GM15510 (cell line): ENCODE measurements around the gene AGAP1.

ENCODE experiments used
- POLR2A ChIP-seq: IDR thresholded peaks from 3 replicates; pipeline ENCODE4 v1.6.1; 2011; ENCODE audit warnings: borderline replicate concordance; ENCODE audit not compliant: insufficient read length; ENCODE audit errors: extremely low read depth

Gene AGAP1

GRCh38 chr2:236171181-236171679 lies 677.4 kb downstream of the AGAP1 start:
- TF ChIP-seq POLR2A = no peak

DNA sequence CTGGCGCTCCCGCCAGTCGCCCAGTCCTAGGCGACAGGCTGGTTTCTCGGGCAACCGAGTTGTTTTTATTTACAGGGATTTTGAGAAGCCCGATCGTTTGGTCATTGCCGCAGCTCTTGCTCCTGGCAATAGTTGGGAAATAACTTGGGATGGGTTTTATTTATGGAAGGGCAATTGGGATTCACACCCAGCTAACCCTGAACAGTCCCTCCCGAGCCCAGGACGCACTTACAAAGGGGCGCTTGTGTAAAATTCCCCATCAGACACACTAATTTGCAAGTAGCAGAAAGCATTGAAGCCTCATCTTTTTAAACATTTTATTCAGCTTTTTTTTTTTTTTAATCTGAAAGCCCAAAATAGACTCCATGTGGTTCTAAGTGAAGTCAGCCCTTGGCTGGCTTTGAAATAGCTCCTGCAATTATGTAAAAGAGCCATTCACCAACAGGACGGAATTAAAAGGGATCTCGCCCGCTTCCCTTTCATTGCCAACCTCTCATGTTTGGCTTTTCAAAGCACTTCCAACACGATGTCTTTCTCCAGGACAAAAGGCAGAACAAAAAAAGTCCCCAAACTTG lies 677.9 kb downstream of the AGAP1 start:
- no peak for TF ChIP-seq POLR2A

DNA sequence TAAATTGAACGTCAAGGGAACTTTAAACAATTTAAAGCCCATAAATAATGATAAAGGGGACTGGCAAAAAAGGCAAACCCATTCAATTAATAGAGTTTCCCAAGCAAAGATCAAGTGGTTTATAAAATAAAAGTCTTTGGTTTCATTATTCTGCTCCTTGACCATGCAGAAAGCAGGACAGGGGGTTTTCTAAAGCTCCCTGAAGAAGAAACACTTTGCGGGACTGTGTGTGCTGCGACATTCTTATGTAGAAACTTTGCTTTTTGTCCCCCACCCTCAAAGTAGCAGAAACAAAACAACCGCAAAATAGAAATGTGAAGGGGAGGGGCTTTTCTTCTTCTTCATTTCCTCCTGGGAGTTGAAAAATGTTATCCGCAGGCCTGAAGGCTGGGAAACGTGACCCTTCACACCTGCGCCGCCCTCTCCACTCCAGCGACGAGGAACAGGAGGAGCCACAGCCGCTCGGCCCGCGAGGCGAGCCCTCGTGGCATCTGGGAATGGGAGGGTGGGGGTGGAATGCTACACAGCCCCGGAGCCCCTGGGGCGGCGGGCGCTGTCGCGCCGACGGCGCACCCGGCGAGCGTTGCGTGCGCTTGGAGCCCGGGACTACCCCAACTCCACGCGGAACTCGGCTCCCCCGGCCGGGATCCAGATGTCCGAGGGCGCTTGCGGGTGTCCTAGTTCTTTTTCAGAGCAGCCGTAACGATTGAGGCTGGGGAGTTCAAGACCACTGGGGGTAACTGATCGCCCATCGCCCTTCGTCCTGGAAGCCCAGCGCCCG lies 678.6 kb downstream of the AGAP1 start:
- no peak for TF ChIP-seq POLR2A

DNA sequence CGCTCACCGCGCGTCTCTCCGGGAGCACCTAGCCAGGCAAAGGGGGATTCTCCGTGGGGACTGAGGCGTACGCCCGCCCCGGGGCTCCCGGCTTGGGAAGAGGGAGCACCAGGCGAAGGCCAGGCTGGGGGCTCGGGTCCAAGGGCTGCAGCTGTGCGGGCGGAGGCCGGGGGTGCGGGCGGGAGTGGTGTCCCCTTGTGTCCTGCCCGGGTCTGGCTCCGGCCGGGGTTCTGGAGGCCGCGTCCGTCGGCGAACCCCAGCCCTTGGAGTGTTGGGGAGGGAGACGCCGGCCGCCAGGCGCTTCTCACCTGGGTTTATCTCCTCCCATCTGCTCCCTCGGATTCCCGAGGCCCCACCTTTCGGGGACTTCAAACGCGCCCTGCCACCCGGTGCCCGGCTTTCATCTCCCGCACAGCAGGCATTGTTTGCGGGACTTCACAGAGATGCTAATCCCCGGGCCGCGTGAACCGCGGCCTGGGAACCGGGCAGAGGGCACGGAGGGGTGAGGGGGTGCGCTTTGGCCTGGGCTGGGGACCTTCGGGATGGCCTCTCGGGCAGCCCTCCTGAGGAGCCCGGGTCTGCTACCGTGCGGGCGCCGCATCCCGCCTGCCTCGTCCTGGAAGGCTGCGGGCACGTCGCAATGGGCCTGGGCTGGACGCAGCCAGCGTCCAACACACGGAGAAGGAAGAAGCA lies 679.3 kb downstream of the AGAP1 start:
- no peak for TF ChIP-seq POLR2A

DNA sequence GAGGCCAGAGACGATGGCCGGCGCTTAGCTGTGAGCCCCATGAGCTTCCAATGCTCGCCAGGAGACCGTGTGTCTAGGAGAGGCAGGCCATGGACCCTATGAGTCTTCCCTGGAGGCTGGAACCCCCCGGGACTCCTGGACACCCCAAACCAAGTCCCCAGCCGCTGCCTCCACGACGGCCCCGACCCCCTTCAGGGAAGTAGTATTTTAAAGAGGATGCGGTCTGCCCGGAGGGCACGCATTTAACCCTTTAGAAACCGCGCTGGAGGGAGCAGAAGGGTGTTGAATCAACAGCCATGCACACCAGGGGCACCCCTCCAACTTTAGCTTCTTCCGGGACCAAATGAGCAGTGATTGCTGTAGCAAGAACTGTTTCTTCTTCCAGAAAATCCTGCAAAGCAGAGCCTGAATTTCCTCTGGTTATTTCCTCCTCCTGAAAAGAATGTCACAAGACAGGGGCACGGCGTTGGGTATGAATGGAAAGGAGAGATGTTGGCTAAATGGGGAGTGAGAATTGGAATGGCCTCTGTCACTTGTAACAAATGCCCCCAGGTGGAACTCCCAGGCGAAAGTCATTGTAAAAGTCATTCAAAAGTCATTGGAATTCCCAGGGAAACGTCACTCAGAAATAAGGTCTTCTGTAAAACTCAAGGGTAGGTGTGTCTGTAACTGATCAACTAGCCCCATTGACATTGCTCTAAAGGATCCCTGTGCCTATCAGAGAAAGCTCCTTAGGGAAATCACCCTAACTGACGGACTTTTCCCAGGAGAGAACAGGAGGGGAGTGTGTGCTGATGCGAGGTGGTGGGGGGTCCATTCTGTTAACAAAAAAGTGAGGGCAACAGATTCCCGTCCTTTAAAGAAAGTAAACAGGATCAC lies 680.1 kb downstream of the AGAP1 start:
- TF ChIP-seq POLR2A = no peak

DNA sequence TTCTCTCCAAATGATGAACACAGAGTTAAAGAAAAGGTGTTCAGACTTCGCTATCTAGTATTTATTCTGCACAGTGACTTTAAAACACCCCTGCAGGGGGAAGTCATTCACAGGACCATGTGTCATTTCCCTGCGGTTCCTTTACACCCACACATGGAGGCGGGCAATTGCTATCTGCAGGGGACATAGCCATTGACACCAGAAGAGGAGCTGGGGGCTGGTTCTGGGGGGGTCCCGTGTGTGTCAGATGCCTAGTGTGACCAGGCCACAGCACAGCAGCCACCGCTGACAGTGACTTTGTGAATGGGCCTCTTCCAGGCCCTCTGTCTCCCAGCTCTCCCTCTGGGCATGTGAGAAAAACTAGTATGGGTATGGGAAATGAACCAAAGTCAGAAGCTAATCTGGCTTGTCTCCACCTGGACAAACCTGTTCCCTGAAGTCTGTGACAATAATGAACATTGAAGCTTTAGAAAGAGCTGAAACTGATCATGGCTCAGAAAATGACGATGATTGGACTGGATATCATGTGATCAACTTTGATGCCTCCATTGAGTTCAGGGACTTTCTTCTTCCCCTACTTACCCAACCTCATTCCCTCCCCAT lies 681.8 kb downstream of the AGAP1 start:
- no peak for TF ChIP-seq POLR2A

DNA sequence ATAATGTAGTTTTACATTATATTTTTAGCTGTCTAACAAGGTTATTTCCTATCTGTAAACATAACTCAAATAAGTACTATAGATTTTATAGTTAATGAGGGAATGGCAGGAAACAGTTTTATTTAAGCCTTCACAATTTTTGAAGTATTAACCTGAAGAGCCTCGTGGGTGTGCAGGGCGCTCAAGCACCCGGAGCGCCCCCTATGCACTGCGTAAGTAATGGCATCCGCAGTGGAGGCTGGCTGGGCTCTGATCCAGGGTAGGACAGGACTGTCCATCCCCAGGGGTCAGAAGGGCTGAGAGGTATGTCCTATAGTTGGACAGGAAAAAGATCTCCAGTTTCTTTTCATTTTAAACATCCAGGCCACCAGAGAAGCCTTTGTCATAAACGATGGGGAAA lies 682.6 kb downstream of the AGAP1 start:
- no peak for TF ChIP-seq POLR2A

DNA sequence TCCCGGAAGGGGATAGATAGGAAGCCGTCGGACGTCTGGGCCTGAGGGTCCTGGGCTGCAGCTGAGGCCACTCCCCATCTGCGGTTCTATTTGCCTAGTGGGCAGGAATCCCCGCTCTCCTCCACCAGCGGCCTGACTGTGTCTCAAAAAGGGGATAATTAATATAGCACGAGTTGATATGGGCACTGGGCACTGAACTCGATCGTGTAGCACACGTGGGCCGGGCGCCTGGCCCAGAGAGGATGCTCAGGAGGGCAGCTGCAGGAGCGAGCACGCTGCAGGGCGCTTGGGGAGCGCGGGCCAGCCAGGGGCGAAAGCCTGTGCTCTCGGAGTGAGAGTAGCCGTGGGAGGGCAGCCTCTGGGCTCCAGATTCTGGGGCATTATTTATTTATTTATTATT lies 683.1 kb downstream of the AGAP1 start:
- TF ChIP-seq POLR2A = no peak

- no peak for TF ChIP-seq POLR2A
These were observed 683.7 kb downstream of the AGAP1 start for GRCh38 chr2:236177604-236177966.

GRCh38 chr2:236177967-236178889 lies 684.4 kb downstream of the AGAP1 start:
- TF ChIP-seq POLR2A = no peak

DNA sequence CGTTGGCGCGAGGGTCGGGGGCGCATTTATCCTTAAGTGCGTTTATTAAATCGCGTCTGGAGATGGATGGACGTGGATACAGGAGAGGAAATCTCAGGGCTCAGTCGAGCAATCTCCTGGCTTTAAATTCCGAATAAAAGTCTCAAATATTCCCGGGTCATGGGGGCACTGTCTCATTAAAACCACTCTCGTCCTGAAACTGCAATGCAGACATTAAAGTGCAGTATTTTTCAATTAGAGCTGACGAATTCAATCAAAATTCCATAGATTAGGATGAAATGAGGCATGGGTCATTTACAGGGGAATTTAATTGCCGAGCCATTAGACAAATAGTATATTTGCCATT lies 685.0 kb downstream of the AGAP1 start:
- no peak for TF ChIP-seq POLR2A

DNA sequence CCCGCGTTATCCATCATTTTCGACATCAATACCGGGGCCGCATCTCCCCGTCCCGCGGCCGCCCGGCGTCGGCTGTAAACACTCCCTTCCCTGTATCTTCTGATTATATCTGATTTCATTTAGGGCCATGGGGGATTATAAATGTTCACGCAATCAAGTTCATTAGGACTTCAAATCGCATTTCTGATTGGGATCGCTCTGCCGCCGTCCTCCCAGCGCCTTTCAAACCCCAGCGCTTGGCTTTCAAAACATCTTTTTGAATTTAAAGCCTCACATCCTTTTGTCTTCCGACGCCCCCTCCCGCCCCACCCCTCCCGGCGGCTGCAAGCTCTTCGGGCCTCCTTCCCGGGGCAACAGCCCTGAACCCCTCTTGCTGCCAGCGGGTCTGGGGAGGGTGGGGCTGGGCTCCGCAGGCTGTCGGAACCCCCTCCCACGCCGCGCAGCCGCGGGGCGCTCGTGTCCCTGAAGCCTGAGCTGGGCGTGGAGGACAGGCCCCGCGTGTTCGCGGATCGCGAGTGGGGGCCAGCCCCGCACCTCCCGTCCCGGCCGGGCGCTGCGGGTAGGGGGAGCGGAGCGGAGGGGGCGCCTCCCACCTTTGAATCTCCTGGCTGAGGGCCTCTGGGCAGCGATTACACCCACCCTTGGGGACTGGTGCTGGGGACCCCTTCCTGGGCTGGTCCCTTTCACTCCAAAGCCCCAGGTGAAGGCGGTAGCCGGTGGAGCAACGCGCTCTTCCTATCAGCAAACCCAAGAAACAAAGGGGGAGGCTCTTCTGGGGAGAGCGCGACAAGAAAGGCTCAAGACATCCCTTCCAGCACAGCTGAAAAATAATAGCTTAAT lies 685.6 kb downstream of the AGAP1 start:
- TF ChIP-seq POLR2A = no peak
